Measurements from ENCODE around the gene KIF13A. TPM values are rescaled to one million over a fixed set of nuclear protein-coding genes. Genes with fewer than 3 reads are reported as not detected.

Gene KIF13A
- total and polyA plus RNA-seq, 10 of the 15 experiments (the other 5 are each of a cell fraction or from before 2014, with no cell fraction given), result 0.02 to 0.26 (median 0.13) TPM; not detected in 2

DNA sequence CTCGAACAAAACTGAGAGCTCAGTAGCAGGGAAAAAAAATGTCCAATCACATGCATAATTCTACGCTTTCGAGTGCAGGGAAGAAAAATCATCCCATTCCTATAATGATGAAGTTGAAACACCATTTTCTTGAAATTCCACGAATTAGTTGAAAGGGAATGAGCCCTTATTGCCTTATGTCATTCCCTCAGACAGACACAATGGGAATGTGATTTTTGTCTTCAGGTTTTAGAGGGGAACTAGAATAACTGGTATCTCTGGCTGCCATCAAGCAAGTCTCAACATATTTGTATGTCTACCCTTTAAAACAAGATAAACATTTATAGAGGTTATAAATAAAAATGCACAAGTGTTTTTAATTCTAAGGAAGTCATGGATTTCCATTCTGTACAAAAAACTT is 87.9 kb downstream of the KIF13A start:
- ChIA-PET RAD21 (ENCODE audit: unreplicated experiment) (no interaction called here), CTCF (no interaction called here), POLR2A (no interaction called here), SMC1A (ENCODE audit: uncharacterized antibody, unreplicated experiment) (interaction anchor here (1.3 kb wide), 1 partner anchor 22 kb away, joined by 3 read pairs; no protein-coding TSS in a partner anchor)
- no peak for ATAC-seq
- no peak overlapping the region for H3K4me2 ChIP-seq (ENCODE audit: control insufficient read depth, insufficient read depth)
- no peak overlapping the region for H3K4me3 ChIP-seq
- H3K4me1 ChIP-seq (ENCODE audit: control insufficient read depth, insufficient read depth, low read length), result no peaks in the 10 kb centered on the region
- no peak overlapping the region for H3K9ac ChIP-seq (ENCODE audit: control insufficient read depth, insufficient read depth, low read length)
- no peak for DNase-seq (ENCODE audit: low read depth, low spot score)
- no TSS peak for BruUV-seq (replicated peaks)
- H2AFZ ChIP-seq (ENCODE audit: control insufficient read depth, low read depth, low read length), result no peak overlapping the region
- in situ Hi-C loops (cut with MboI) (no loop called here), intact Hi-C loops (cut with micrococcal nuclease; ENCODE audit: unreplicated experiment) (no loop called here)
- no peaks in the 10 kb centered on the region for H3K27me3 ChIP-seq (replicated peaks in 1 of 2; ENCODE audit: control insufficient read depth in 2 of 2, insufficient read depth in 2 of 2, low read length in 1 of 2)
- no peaks in the 10 kb centered on the region for H3K79me2 ChIP-seq (ENCODE audit: control insufficient read depth, insufficient read depth, low read length)
- H3K9me3 ChIP-seq (replicated peaks; ENCODE audit: control insufficient read depth, insufficient read depth, low read length), result peaks cover 7% of the 10 kb centered on the region
- no peak for FAIRE-seq
- H4K20me1 ChIP-seq (ENCODE audit: control insufficient read depth, insufficient read depth), result no peaks in the 10 kb centered on the region
- 50% methylated on average over 4 of the region's 4 CpGs for WGBS (ENCODE audit: insufficient coverage, insufficient replicate concordance, low lambda C conversion rate, missing lambda C conversion rate)
- no peak overlapping the region for H3K27ac ChIP-seq (ENCODE audit: control insufficient read depth, insufficient read depth)
- TF ChIP-seq KAT2A (conservative IDR thresholded peaks at IDR 0.05; ENCODE audit: control insufficient read depth, low read depth, low read length) (no peak), NR2F1 (conservative IDR thresholded peaks at IDR 0.05) (no peak), SP1 (IDR thresholded peaks at IDR 0.05; ENCODE audit: low read depth, low read length) (no peak), NR2C2 (IDR thresholded peaks at IDR 0.05; ENCODE audit: borderline replicate concordance, control insufficient read depth, insufficient read length, low read depth) (no peak)
- TF ChIP-seq, protein P1, sequence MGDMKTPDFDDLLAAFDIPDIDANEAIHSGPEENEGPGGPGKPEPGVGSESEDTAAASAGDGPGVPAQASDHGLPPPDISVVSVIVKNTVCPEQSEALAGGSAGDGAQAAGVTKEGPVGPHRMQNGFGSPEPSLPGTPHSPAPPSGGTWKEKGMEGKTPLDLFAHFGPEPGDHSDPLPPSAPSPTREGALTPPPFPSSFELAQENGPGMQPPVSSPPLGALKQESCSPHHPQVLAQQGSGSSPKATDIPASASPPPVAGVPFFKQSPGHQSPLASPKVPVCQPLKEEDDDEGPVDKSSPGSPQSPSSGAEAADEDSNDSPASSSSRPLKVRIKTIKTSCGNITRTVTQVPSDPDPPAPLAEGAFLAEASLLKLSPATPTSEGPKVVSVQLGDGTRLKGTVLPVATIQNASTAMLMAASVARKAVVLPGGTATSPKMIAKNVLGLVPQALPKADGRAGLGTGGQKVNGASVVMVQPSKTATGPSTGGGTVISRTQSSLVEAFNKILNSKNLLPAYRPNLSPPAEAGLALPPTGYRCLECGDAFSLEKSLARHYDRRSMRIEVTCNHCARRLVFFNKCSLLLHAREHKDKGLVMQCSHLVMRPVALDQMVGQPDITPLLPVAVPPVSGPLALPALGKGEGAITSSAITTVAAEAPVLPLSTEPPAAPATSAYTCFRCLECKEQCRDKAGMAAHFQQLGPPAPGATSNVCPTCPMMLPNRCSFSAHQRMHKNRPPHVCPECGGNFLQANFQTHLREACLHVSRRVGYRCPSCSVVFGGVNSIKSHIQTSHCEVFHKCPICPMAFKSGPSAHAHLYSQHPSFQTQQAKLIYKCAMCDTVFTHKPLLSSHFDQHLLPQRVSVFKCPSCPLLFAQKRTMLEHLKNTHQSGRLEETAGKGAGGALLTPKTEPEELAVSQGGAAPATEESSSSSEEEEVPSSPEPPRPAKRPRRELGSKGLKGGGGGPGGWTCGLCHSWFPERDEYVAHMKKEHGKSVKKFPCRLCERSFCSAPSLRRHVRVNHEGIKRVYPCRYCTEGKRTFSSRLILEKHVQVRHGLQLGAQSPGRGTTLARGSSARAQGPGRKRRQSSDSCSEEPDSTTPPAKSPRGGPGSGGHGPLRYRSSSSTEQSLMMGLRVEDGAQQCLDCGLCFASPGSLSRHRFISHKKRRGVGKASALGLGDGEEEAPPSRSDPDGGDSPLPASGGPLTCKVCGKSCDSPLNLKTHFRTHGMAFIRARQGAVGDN (IDR thresholded peaks at IDR 0.05), result no peak
- TF ChIP-seq, protein P2, sequence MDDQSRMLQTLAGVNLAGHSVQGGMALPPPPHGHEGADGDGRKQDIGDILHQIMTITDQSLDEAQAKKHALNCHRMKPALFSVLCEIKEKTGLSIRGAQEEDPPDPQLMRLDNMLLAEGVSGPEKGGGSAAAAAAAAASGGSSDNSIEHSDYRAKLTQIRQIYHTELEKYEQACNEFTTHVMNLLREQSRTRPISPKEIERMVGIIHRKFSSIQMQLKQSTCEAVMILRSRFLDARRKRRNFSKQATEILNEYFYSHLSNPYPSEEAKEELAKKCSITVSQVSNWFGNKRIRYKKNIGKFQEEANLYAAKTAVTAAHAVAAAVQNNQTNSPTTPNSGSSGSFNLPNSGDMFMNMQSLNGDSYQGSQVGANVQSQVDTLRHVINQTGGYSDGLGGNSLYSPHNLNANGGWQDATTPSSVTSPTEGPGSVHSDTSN (IDR thresholded peaks at IDR 0.05; ENCODE audit: insufficient replicate concordance, low read depth, low read length), result no peak
- H3K36me3 ChIP-seq (ENCODE audit: control insufficient read depth in 2 of 2, insufficient read depth in 2 of 2, low read length in 1 of 2), result no peaks in the 10 kb centered on the region

All from GM12878 (cell line).